Omental fat pad (tissue), 4 donors: ENCODE measurements around the gene DOK5. TPM values are rescaled to one million over a fixed set of nuclear protein-coding genes. Genes with fewer than 3 reads are reported as not detected.

Source experiments
- ATAC-seq: fragments of 150-250 bp; one replicate; pipeline ENCODE4 v1.9.1; 2016; ENCODE audit warnings: mild to moderate bottlenecking, moderate library complexity; ENCODE audit not compliant: low FRiP score
- DNase-seq: peaks from one replicate; pipeline ENCODE4 v3.0.0-alpha.2; 2019; ENCODE audit warnings: low spot score
- total RNA-seq, 4 donors: library from RNA; depleted of rRNA; stranded (reverse); fragments of >200 nt; gene quantifications; one replicate each; pipeline ENCODE4 v1.1.0, GENCODE V29; 2016
- TF ChIP-seq, protein P1 (sequence below), 3 donors: fragments of 450-650 bp; IDR thresholded peaks; one replicate each; pipeline ENCODE4 v1.5.1; 2016 to 2017; ENCODE audit warnings: antibody characterized with exemption in 3 of 3, mild to moderate bottlenecking in 3 of 3, moderate library complexity in 2 of 3

DOK5 gene
- total RNA-seq, 4 donors from 2014 or later = 1.9 to 10.2 (median 2.1) TPM

DNA sequence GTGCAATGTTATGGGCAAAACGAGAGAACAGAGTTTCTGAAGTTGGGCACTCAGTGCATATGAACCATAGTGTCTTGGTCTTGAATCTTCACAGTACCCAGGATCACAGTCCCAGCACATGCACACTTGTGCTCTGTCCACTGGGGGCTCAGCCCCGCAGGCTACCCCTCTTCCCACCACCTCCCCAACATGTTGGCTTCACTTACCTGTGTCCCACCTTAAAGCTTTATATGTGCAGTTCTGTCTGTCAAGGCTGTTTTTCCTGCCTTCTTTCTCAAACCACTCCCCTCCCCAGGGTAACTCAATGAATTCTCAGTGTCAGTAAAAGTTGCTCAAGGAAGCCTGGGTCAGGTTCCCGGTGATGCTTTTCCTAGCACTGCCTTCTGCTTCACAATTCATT, 129.9 kb downstream of the DOK5 start:
- TF ChIP-seq, protein P1, sequence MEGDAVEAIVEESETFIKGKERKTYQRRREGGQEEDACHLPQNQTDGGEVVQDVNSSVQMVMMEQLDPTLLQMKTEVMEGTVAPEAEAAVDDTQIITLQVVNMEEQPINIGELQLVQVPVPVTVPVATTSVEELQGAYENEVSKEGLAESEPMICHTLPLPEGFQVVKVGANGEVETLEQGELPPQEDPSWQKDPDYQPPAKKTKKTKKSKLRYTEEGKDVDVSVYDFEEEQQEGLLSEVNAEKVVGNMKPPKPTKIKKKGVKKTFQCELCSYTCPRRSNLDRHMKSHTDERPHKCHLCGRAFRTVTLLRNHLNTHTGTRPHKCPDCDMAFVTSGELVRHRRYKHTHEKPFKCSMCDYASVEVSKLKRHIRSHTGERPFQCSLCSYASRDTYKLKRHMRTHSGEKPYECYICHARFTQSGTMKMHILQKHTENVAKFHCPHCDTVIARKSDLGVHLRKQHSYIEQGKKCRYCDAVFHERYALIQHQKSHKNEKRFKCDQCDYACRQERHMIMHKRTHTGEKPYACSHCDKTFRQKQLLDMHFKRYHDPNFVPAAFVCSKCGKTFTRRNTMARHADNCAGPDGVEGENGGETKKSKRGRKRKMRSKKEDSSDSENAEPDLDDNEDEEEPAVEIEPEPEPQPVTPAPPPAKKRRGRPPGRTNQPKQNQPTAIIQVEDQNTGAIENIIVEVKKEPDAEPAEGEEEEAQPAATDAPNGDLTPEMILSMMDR (IDR thresholded peaks at IDR 0.05) = no peak
- ATAC-seq (no peak), DNase-seq (no peak)

DNA sequence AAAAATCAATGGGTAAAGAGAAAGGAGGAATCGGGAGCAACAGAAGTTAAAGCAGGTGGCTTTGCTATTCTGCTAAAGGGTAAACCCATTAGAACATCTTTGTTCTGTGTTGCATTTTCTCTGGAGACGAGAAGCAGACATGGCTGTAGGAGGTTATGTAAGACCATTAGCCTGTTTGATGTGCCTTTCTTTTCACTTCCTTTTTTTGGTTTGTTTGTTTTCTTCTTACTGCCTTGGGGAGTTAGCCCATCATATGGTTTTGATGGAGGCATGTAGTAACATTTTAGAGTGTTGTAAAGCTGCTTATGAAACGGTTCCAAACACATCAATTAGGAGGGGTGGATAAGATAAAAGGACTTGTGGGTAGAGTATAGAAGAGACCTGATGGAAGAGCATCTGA, 131.0 kb downstream of the DOK5 start:
- TF ChIP-seq, protein P1 (IDR thresholded peaks at IDR 0.05) = no peak
- DNase-seq = no peak
- ATAC-seq = no peak

DNA sequence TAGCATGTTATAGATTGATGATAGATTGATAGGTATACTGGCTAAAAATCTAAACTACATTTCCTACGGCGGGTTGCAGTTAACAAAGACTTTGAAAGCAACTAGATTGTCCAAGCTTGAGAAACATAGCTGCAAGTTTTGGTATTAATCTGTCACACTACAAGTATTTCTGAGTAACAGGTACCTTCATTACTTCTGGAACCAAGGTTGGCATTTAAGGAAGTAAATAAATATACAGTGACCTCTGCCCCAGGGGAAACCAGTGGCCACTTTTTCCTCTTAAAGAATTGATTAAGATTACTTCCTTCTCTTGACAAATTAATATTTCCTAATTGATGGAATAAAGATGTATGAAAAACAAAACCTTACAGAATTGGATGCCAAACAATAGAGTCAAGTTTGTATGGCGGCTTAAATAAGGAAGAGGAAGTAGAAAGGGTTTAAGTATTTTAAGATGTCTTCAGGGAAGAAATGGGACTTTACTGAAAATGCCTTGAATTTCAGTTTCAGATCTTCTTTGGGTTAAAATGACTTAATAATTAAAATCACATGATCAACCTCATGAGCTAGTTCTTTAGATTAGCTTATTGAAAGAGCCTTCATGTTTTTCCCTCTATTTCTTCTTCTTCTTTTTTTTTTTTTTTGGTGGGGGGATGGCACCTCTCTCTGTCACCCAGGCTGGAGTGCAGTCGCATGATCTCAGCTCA, 132.8 kb downstream of the DOK5 start:
- DNase-seq = no peak
- TF ChIP-seq, protein P1 (IDR thresholded peaks at IDR 0.05) = no peak
- no peak for ATAC-seq

DNA sequence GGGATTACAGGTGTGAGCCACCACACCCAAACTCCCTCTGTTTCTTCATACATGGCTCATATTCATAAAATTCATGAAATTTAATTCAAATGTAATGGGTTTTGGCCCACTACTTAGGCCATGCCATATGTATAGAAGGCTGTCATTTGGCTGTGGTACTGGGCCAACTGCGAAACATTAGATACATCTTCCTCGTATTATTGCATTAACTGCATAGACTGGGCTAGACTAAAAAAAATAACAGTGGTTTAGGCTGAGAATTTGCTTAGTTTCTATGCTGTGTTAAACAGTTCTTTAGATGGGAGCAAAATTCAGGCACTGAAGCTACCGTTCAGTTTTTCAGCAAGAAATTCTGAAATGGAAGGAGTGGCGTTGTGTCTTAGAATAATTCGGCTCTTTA, 133.6 kb downstream of the DOK5 start:
- DNase-seq (no peak), ATAC-seq (no peak)
- TF ChIP-seq, protein P1 (IDR thresholded peaks at IDR 0.05) = no peak

DNA sequence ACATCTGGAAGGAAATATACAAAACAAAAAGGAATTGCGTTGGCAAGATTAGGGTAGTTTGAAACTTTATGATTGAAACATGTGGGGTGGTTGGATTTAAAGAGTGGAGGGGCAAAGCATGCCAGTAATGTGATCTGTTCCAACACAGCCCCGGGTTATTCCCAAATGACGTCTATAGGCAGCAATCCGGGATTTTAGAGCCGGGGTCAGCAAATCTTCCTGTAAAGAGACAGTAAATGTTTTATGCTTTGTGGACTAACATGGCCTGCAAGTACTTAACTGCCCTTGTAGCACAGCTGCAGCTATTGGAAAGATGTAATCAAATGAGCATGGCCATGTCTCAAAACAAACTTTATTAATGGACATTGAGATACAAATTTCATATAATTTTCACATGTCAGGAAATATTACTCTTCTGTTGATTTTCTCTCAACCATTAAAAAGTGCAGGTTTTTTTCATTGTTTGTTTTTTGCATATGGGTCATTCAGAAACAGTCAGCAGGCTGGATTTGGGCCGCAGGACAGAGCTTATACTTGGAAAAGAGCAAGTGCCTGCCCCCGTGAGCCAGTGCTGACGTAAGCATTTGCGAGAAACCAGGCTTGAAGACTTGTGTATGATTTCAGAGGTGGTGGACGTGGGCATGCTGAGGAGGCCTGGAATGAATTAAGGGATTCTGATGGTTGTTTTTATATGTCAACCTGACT, 136.5 kb downstream of the DOK5 start:
- ATAC-seq (no peak), DNase-seq (no peak)
- TF ChIP-seq, protein P1 (IDR thresholded peaks at IDR 0.05) = no peak

DNA sequence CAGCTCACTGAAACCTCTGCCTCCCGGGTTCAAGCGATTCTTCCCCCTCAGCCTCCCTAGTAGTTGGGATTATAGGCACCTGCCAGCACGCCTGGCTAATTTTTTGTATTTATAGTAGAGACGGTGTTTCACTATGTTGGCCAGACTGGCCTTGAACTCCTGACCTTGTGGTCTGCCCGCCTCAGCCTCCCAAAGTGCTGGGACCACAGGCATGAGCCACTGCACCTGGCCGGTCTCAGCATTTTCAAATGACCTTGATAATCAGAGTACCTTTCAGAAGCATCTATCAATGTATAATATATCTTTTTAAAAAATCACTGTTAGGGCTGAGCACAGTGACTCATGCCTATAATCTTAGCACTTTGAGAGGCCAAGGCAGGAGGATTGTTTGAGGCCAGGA, 143.0 kb downstream of the DOK5 start:
- TF ChIP-seq, protein P1 (IDR thresholded peaks at IDR 0.05) = no peak
- ATAC-seq = no peak

DNA sequence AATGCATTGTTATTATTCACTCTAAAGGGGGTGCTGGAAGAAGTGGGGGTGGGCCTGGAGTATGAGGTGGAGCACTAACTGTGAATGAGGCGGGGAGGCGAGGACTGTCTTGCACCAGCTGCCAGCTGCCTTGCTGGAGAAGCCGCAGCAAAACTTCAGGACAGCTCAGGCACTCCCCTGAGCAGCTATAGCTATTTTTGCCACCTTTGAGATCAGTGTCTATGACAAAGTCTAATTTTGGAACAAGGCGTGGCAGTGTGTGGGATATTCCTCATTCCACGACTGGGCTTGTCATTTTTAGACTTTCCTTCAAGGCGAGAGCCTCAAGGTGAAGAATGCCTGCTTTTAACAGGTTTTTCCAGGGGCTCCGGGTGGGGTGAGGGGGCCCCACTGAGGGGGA, 143.8 kb downstream of the DOK5 start:
- ATAC-seq (no peak), DNase-seq (no peak)
- TF ChIP-seq, protein P1 (IDR thresholded peaks at IDR 0.05) = no peak

More for the DNA sequence above, 143.0 kb downstream of the DOK5 start:
- DNase-seq = no peak
